ENCODE measurements around the gene LY6G6F.

Gene LY6G6F, protein sequence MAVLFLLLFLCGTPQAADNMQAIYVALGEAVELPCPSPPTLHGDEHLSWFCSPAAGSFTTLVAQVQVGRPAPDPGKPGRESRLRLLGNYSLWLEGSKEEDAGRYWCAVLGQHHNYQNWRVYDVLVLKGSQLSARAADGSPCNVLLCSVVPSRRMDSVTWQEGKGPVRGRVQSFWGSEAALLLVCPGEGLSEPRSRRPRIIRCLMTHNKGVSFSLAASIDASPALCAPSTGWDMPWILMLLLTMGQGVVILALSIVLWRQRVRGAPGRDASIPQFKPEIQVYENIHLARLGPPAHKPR

DNA sequence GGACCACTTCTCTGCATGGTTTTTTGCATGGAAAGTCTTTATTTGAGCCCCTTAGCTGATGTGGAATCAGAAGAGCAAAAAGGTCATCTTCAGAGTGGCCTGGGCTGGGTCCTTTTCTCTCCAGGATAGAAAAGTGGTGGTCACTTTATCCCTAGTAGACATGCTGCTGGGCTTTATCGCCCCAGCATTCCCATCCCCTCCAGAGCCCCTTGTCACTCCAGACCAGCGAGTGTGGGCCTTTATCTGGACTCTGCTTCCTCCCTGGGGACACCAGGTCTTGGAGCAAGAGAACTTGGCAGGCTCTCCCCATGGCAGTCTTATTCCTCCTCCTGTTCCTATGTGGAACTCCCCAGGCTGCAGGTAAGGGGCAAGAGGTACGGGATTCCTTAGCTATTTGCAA is at the start of gene LY6G6F:
Gene LY6G6F, plus strand, starts transcription at position 268 of the 400 bp plus-strand sequence. Its CDS starts 41 bp downstream, at position 309.
- no peak for DNase-seq

DNA sequence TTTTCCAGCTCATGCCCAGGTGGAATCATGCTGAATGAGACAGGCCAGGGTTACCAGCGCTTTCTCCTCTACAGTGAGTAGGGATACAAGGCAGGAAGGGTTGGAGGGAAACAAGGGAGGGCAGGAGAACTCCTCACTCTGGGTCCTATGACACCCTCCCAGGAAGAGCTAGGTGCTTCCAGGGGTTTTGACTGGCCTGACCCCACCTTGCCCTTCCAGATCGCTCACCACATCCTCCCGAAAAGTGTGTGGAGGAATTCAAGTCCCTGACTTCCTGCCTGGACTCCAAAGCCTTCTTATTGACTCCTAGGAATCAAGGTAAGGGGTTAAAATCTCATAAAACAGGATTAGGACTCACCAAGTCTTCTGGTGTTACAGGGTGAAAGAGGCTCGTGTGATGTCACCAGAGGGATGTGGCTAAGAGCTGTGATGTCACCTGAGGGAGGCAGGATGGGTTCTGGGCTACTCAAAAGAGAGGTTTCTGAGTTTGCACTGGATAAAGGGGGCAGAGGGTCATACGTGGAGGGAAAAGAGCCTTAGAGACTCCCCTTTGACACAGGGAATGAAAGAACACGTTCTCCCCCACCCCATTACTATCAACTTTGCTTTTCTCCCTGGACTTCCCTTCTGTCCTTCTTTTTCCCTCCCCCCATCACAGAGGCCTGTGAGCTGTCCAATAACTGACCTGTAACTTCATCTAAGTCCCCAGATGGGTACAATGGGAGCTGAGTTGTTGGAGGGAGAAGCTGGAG is 49.1 kb upstream of the LY6G6F start:
- DNase-seq: no peak

DNA sequence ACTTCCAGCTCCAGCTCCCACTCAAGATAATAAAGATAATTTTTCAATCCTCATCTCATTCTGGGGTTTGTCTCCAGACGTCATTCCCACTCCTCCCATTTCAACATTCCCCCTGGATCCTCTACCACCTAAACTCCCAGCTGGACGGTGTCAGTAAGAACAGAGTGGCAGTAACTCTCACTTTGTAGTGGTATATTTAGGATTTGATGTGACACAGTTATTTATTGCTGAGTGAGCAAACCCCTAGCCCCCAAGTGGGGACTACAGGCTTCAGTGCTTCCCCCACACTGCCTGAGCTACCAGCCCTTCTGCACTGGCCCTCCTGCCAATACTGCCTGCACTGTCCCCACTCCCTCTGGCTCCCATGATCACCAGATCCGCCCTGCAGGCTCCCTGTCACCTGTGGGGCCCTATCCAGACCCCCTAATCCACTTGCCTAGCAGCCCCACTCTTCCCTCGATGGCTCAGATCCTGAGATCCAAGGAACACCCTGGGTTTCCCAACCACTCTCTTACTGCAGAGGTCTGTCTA is 48.4 kb upstream of the LY6G6F start:
- no peak for DNase-seq

DNA sequence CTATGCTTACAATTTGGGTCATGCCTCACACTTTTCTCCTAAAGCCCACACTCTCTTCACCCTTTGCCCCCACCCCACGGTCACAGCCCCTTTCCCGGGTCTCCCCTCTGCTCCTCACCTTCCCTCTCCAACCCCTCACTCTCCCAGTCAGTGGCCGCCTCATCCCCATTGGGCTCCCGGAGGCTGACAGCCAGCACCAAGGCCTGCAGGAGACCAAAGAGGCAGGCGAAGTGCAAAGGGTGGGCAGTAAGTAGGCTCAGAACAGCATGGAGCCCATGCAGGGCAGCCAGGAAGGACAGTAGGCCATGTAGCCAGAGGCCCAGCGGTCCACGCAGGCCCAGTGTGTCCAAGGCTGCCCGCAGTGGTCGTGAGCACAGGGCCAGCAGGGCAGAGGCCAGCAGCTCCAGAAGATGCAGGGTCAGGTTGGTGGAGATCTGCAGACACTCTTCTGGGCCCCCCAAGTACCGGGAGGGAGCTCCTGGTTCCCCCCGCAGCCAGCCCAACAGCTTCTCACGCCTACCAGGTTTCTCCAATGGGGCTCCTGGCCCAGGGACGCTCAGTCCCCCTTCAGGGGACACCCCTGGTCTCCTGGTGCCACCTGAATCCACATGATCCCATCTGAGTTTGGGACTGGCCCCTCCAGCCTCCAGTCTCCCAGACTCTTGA is 47.5 kb upstream of the LY6G6F start:
- DNase-seq: no peak

DNA sequence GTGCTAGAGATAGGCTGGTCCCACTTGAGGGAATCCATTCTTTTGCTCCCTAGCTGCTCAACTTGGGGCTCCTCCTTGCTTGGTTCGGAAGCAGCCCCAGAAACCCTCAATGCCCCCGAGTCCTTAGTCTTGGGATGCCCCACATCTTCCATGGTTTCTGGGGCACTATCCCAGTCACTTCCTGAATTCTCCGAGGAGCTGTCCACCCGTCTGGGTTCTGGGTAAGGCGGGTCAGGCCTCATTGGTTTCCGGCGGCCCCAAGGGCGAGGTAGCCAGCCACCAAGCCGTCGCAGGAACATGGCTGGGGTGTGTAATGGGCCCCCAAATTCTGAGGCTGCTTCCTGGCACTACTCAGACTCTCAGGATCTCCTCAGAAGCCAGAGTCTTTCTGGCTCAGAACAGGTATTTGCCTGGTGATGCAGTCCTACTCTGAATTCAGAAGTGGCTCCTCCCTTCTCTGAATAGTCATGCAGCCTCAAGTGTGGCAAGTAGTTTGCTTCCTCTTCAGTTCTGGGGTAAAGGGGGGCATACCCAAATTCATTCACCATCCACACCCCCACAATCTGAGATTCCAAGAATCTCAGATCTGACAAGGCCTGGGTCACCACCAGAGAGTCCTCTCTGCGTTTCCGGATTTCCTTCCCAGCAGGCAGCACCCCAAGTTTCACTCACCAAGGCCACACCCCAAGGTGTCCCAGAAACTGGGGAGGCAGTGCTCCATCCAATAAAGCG is 46.9 kb upstream of the LY6G6F start:
- no peak for DNase-seq

DNA sequence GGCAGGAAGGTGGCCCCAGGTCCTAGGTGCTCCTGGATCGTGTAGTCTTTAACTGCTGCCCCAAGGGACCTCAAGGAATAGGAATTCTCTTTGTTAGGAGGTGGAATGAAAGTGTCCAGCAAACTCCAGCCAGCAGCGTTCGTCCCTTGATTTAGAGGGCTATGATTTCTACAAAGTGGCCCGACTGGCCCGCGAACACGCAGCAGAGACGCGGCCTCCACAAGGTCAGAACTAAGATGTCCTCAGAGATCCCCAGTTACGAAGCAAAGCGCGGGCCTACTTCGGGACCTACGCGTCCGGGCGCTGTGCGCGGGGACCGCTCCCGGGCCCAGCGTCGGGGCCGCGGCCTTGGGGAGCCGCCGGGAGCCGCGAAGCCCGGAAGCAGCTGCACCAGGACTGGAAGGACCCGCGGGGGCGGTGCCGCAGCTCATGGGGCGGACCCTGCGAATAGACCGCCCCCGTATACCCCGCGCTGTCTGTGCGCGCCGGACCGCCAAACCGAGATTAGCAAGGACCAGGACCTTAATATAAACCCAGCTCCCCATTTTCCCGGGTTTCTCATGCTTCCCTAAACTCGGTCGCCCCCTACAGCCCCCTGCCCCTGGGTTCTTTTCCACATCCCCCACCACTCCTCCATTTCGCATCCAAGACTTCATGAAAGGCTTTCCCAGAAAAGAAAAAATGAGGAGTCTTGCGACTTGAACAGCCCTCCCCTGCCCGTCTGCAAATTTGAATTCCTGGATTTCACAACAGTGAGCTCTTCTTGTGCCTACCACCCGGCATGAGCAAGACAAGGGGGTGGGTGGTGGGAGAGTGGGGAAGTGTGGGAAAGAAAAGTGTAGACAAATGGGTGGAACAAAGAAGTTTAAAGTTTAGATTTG is 46.0 kb upstream of the LY6G6F start, which contains the start of gene C6orf47:
Gene C6orf47, minus strand, starts transcription at position 398 of the 881 bp plus-strand sequence. CDS start 831 bp downstream, outside the sequence.
- peak; percentile 78 for DNase-seq

DNA sequence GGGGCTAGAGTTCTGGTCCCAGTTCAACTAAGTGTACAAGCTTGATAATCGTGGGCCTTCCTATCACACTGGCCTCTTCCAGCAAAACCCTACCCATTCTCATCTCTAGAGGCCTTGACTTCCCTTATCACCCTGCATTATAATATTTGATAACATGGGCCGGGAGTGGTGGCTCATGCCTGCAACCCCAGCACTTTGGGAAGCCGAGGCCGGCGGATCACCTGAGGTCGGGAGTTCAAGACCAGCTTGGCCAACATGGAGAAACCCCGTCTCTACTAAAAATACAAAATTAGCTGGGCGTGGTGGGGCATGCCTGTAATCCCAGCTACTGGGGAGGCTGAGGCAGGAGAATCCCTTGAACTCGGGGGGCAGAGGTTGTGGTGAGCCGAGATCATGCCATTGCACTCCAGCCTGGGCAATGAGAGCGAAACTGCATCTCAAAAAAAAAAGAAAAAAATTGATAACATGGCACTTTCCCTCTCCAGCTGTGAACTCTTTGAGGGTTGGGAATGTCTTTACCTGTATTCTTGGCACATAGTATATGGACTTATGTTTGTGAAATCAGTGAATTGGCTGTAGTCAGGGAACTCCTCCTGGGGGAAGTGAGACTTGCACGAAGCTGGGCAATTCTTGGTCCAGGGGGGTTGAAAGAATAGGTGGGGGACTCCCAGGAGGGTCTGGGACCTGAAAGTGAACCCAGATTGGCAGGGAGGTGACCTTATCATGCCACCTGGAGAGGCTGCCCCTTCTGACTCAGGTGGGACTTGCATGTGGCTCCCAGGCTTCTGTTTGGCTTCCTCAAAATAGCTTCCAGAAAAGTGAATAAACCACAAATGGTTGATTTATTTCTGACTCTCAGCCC is 45.2 kb upstream of the LY6G6F start:
- no peak for DNase-seq

DNA sequence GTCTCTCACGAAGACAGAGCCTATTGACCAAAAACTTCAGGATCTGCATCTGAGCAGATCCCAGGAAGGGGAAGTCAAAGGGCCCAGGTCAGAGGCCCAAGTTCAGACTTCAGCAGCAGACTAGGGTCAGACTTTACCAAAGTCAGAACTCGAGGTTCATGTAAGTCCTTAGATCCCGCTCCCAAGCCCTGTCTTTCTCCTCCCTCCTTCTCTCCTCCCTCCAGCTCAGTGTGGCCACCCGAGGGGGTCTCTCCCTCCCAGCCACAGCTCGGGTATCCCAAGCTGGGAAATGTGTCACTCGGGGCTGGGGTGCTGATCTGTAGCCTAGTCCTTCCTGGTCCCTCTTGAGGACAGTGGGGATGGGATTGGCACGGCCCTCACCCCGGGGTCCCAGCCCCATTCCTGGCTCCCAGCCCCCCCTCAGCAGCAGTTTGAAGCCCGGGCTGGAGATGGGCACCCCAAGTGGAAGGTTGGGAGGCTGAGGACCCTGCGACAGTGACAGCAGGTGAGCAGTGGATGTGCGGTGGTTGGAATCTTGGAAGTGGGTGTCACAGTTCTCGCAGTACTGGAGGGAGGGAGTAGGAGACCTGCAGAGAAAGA is 44.4 kb upstream of the LY6G6F start:
- DNase-seq: no peak

DNA sequence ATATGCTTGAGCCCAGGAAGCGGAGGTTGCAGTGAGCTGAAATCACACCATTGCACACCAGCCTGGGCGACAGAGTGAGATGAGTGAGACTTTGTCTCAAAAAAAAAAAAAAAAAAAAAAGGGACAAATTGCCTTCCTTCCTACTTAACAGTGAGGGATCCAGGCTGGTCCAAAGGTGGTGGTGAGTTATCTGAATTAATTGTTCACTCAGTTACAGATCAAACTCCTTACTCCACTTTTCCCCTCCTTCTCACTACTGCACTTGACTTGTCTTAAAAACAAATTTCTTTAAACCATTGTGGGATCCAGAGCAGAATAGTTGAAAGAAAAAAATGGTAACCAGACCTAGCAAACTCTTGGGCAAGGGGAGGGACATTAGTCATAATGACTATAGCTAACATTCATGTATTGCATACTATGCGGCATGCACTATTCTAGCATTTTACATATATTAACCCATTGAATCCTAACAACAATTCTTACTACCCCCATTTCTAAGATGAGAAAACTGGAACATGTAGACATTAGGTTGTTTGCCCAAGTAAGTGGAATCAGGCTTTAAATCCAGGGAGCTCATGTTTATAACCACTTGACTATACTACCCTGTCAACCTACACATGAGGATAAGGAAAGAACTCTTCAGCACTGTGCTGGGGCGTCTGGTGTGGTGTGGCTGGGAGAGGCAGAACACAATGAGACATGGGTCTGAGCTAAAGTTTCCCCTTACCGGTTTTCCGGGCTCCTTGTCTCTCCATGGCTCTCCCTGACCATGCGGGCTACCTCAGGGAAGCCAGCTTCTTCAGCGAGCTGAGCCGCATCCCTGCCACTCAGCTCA is 43.3 kb upstream of the LY6G6F start:
- DNase-seq: no peak

DNA sequence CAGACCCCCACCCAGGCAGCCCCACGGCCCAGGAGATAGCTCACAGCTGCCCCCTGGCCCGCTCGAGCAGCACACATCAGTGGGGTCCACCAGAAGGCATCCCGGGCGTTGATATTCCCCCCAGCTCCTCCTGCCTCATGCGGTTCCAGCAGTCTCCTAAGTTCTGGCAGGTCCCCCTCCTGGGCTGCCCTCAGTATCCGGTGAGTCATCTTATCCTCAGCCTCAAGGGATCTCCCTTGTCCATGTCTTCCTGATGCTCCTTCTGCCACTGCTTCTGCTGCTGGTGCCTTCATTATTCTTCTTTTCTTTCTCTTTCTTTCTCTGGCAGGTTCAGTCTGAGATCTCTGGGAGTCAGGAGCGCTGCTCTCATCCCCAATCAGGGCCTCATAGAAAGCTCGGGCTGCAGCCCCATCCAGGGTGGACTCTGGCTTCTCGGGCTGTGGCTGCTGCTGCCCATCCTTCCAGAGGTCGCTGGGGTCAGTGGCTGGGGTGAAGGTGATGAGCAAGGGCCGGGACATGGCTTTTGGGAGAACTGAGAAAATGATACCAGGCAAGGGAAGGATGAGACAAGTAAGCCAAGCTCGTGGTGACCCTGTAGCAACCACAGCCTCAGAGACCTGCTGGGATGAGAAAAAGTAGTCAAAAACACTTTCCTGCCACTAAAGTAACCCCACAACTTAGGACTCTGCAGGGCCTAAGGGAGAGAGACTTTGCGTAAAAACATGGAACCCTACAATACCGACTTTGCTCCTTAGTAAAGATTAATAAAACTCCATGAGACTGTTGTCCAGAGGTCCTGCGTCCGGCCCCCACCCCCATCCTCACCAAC is 42.5 kb upstream of the LY6G6F start:
- no peak for DNase-seq

DNA sequence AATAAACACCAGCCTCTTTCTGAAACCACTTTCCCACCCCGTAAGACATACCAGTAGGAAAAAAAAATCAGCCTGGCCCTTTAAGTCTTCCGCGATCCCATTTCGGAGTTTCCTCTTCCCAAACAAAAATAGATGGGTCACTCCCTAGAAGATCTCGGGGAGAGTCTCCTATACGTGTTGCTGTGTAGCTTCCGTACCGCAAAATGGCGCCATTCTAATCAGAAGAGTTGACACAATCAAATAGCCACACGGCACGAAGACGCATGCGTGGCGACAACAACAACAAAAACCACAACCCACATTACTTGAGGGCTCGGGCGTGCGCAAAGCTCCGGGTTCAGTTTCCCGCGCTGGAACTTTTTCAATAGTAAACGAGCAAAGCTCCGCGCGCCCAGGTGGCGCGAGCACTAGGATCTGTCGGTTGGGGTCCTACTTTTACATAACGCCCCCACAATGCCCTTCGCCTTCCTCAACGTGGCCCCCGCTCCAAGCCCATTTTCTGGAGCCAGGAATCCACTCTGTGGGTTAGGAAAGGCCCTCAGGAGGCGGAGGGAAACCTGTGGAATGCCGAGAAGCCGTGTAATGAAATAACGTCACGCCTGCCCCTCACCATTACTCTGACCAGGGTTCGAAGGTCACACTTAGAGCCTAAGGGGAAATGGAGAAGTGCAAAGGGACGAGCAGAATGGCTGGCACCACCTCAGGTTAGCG is 41.7 kb upstream of the LY6G6F start, which contains the start of gene GPANK1:
Gene GPANK1, minus strand, starts transcription at position 208 of the 711 bp plus-strand sequence. CDS start 519 bp downstream, outside the sequence.
- peak; percentile 97 for DNase-seq

DNA sequence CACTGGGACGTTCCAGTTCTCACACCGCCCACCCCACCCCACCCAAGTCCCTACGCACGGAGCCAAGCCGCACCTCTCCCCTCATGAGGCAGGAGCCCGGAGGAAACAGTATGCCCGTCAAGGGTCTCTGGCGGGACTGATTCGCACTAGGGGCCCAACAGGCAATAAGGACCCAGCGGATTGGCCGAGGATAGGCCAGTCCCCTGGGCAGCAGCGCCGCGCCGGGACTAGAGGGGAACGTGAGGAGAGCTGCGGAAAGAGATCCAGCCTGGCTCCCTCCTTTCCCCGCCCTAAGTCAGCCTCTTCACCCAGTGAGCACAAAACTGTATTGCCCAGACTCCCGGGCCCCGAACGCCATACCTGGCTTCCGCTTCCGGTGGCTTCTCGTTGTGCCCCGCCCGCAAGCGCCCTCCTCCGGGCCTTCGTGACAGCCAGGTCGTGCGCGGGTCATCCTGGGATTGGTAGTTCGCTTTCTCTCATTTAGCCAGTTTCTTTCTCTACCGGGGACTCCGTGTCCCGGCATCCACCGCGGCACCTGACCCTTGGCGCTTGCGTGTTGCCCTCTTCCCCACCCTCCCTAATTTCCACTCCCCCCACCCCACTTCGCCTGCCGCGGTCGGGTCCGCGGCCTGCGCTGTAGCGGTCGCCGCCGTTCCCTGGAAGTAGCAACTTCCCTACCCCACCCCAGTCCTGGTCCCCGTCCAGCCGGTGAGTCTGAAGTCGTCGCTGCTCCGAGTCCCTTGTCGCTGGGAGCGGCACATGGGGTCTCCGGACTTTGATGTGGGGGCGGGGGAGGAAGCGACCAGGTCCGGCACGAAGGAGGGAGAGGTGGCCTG is 40.9 kb upstream of the LY6G6F start, which contains the start of gene CSNK2B:
Gene CSNK2B, plus strand, starts transcription at position 580 of the 836 bp plus-strand sequence. CDS start 752 bp downstream, outside the sequence.
- DNase-seq: peak; percentile 96

DNA sequence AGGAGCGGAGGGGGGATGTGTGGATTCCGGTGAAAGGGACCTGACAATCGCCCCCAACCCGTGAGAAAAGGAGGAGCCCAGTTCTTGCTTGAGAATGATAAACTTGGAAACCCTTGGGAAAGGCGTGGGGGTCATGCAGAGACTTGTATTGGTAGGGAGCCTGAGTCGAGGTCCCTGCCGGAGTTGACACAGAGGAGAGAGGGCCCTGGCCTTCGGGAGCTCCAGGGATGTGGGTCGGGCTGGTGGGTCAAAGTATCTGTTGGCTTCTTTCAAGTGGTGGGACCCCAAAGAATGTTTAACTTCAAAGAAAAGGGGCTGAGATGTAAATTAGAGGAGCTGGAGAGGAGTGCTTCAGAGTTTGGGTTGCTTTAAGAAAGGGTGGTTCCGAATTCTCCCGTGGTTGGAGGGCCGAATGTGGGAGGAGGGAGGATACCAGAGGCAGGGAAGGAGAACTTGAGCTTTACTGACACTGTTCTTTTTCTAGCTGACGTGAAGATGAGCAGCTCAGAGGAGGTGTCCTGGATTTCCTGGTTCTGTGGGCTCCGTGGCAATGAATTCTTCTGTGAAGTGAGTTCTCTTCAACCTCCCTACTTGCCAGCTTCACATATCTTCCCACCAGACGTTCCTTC is 40.2 kb upstream of the LY6G6F start:
- no peak for DNase-seq

DNA sequence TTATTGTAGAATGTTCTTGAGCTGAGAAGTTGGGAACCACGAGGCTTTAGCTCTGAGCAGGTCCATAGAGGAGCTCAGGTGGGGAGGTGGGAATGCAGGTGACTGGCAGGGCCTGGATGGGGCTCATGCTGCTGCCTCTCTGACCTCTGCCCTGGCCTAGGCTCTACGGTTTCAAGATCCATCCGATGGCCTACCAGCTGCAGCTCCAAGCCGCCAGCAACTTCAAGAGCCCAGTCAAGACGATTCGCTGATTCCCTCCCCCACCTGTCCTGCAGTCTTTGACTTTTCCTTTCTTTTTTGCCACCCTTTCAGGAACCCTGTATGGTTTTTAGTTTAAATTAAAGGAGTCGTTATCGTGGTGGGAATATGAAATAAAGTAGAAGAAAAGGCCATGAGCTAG is 37.0 kb upstream of the LY6G6F start, which contains the start of gene LY6G5B:
Gene LY6G5B, plus strand, starts transcription at position 301 of the 400 bp plus-strand sequence. CDS start 975 bp downstream, outside the sequence.
- DNase-seq: no peak

DNA sequence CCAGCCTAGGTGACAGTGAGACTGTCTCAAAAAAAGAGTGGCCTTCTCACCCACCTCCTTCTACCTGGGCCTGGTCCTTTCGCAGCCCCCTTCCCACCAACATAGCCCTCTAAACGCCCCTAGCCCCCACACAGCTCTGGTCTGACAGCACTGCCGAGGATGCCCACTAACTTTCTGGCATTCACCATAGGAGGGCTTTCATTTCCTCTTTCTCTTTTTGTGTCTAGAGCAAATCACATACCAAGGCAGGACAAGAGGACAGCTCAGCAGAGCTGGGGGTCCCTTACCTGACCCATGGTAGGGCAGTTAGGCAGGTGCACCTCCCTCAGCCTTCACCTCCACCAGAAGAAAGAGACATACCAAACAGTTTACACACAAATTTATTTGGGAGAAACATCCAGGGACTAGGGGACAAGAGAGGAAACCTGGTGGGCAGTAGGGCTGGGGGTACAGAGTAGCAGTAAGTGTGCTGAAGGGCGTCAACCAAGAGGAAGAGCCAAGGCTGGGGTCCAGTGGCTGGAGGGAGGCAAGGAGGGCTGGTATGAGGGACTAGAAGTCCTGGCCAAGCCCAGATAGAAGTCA is 30.3 kb upstream of the LY6G6F start:
- DNase-seq: no peak
